Measurements from ENCODE around the gene IL18RAP.

IL18RAP gene

GRCh38 chr2:102420290-102420689 is 2.7 kb upstream of the IL18RAP start:
- no peak for DNase-seq (ENCODE audit: low read depth)
- no peak overlapping the region for H3K4me3 ChIP-seq (ENCODE audit: low read depth, low read length)
- no peak for TF ChIP-seq CTCF (IDR thresholded peaks at IDR 0.05; ENCODE audit: low read depth, low read length, missing control alignments)

- DNase-seq (ENCODE audit: low read depth) = no peak
- TF ChIP-seq CTCF (IDR thresholded peaks at IDR 0.05; ENCODE audit: low read depth, low read length, missing control alignments) = no peak
- no peak overlapping the region for H3K4me3 ChIP-seq (ENCODE audit: low read depth, low read length)
Measured at GRCh38 chr2:102421890-102422759, 835 bp upstream of the IL18RAP start.

- no peak for TF ChIP-seq CTCF (IDR thresholded peaks at IDR 0.05; ENCODE audit: low read depth, low read length, missing control alignments)
- H3K4me3 ChIP-seq (ENCODE audit: low read depth, low read length) = no peak overlapping the region
- no peak for DNase-seq (ENCODE audit: low read depth)
Measured at GRCh38 chr2:102423368-102423767, 408 bp downstream of the IL18RAP start.

GRCh38 chr2:102424754-102425153 is 1.8 kb downstream of the IL18RAP start:
- TF ChIP-seq CTCF (IDR thresholded peaks at IDR 0.05; ENCODE audit: low read depth, low read length, missing control alignments) = no peak

GRCh38 chr2:102425441-102426132 is 2.6 kb downstream of the IL18RAP start:
- H3K4me3 ChIP-seq (ENCODE audit: low read depth, low read length) = no peak overlapping the region
- DNase-seq (ENCODE audit: low read depth) = no peak
- TF ChIP-seq CTCF (IDR thresholded peaks at IDR 0.05; ENCODE audit: low read depth, low read length, missing control alignments) = no peak

More at GRCh38 chr2:102424754-102425153, 1.8 kb downstream of the IL18RAP start:
- no peak for DNase-seq (ENCODE audit: low read depth)
- H3K4me3 ChIP-seq (ENCODE audit: low read depth, low read length) = no peak overlapping the region

- no peak for DNase-seq (ENCODE audit: low read depth)
- no peak overlapping the region for H3K4me3 ChIP-seq (ENCODE audit: low read depth, low read length)
- TF ChIP-seq CTCF (IDR thresholded peaks at IDR 0.05; ENCODE audit: low read depth, low read length, missing control alignments) = no peak
Measured at GRCh38 chr2:102427249-102427648, 4.3 kb downstream of the IL18RAP start.
